ENCODE data around the gene PARD3B. TPM values are rescaled to one million over a fixed set of nuclear protein-coding genes. Genes with fewer than 3 reads are reported as not detected.

Gene PARD3B
- total and polyA plus RNA-seq, 2 of the 13 experiments (the other 11 are each of a cell fraction or from before 2014, with no cell fraction given) = 0.71 to 2.3 TPM

DNA sequence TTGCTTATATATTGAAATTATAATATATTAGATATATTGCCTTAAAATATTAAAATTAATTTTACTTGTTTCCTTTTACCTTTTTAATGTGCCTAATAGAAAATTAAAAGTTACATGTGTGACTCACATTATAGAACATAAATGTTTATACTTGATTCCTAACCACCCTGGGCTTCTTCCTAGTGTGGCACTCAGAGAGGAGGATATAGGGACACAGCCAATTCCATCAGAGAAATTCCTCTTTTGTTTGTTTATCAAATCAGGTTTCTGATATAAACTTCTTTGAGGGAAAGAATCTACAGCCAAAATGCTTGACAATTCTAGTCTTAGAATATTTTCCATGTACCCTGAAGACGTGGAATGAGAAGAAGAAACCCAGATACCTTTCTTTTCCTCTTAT is 788.1 kb downstream of the PARD3B start (continued):
- TF ChIP-seq ZIK1 (CRISPR knock-in tag; IDR thresholded peaks at IDR 0.05; ENCODE audit: borderline replicate concordance, low read depth) = no peak

GRCh38 chr2:205337274-205337673 is 792.0 kb downstream of the PARD3B start:
- Histone ChIP-seq H3K27me3 (ENCODE audit: control insufficient read depth in 1 of 2, insufficient read depth in 2 of 2, low read length in 2 of 2) (no peaks in the 10 kb centered on the region), H4K20me1 (ENCODE audit: insufficient read depth, low read length) (no peaks in the 10 kb centered on the region), H3K4me1 (ENCODE audit: insufficient read depth, low read length) (no peaks in the 10 kb centered on the region), H3K9ac (ENCODE audit: insufficient read depth, low read depth, low read length) (no peak overlapping the region), H3K79me2 (ENCODE audit: insufficient read depth, low read length) (no peaks in the 10 kb centered on the region), H3K9me3 (ENCODE audit: low read length) (no peaks in the 10 kb centered on the region), H3K4me2 (ENCODE audit: low read depth, low read length) (no peak overlapping the region), H3K27ac (ENCODE audit: extremely low read length, insufficient read depth, low read length) (no peak overlapping the region), H3K36me3 (replicated peaks in 1 of 2; ENCODE audit: control insufficient read depth in 1 of 2, insufficient read depth in 2 of 2, low read length in 2 of 2) (no peaks in the 10 kb centered on the region), H2AFZ (ENCODE audit: low read length) (no peak overlapping the region), H3K4me3 (replicated peaks in 1 of 3; ENCODE audit: insufficient read depth in 1 of 3, low read depth in 2 of 3, low read length in 3 of 3) (no peak overlapping the region)
- CTCF ChIA-PET (ENCODE audit: low intra/inter-chr PET ratio, low total read pairs) = no interaction called here
- no peak for FAIRE-seq
- in situ Hi-C loops (cut with HindIII; ENCODE audit: extremely low pct_ligation_motif_present, low pct_unique_long_range_greater_than_20kb) = no loop called here
- intact Hi-C loops (cut with micrococcal nuclease; ENCODE audit: unreplicated experiment) = no loop called here
- POLR2A ChIA-PET = no interaction called here
- no peak for DNase-seq (ENCODE audit: low spot score)
- no TSS peak for BruUV-seq (replicated peaks)
- TF ChIP-seq ZNF564 (CRISPR knock-in tag; IDR thresholded peaks at IDR 0.05) = no peak
- TF ChIP-seq HMGA1 (CRISPR knock-in tag; conservative IDR thresholded peaks at IDR 0.05) = no peak
- no peak for TF ChIP-seq ZNF749 (CRISPR knock-in tag; IDR thresholded peaks at IDR 0.05; ENCODE audit: borderline replicate concordance)
- TF ChIP-seq ZNF629 (CRISPR knock-in tag; conservative IDR thresholded peaks at IDR 0.05) = no peak
- no peak for TF ChIP-seq CC2D1A (CRISPR knock-in tag; IDR thresholded peaks at IDR 0.05)
- TF ChIP-seq ZNF674 (CRISPR knock-in tag; IDR thresholded peaks at IDR 0.05; ENCODE audit: low read depth) = no peak
- TF ChIP-seq, protein P1, sequence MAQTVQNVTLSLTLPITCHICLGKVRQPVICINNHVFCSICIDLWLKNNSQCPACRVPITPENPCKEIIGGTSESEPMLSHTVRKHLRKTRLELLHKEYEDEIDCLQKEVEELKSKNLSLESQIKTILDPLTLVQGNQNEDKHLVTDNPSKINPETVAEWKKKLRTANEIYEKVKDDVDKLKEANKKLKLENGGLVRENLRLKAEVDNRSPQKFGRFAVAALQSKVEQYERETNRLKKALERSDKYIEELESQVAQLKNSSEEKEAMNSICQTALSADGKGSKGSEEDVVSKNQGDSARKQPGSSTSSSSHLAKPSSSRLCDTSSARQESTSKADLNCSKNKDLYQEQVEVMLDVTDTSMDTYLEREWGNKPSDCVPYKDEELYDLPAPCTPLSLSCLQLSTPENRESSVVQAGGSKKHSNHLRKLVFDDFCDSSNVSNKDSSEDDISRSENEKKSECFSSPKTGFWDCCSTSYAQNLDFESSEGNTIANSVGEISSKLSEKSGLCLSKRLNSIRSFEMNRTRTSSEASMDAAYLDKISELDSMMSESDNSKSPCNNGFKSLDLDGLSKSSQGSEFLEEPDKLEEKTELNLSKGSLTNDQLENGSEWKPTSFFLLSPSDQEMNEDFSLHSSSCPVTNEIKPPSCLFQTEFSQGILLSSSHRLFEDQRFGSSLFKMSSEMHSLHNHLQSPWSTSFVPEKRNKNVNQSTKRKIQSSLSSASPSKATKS (CRISPR knock-in tag; IDR thresholded peaks at IDR 0.05) = no peak
- TF ChIP-seq ZNF263 (CRISPR knock-in tag; IDR thresholded peaks at IDR 0.05) = no peak
- TF ChIP-seq ZNF768 (CRISPR knock-in tag; IDR thresholded peaks at IDR 0.05) = no peak
- no peak for TF ChIP-seq ZNF891 (CRISPR knock-in tag; IDR thresholded peaks at IDR 0.05)
- ATAC-seq = no peak

Data from HepG2 (cell line).